GM12864 (cell line): ENCODE data around the gene PACC1.

Experiments used
- DNase-seq: peaks from one replicate; pipeline ENCODE4 v3.0.0-alpha.2; 2011; ENCODE audit warnings: low read depth
- H3K4me3 ChIP-seq: 2 replicates; pipeline ENCODE4 v1.5.1; 2011; ENCODE audit warnings: mild to moderate bottlenecking, low read depth, low read length, control low read depth
- CTCF ChIP-seq: IDR thresholded peaks from 2 replicates; pipeline ENCODE4 v1.5.1; 2011; ENCODE audit warnings: low read depth, mild to moderate bottlenecking, moderate library complexity, low read length, control low read depth, inconsistent platforms; ENCODE audit errors: missing control alignments

The PACC1 gene

GRCh38 chr1:212451416-212452322, 37.0 kb upstream of the PACC1 start:
- no peak overlapping the region for H3K4me3 ChIP-seq
- DNase-seq, result no peak

GRCh38 chr1:212450331-212450881, 35.7 kb upstream of the PACC1 start:
- H3K4me3 ChIP-seq, result no peak overlapping the region
- no peak for DNase-seq
- TF ChIP-seq CTCF, result no peak

More at GRCh38 chr1:212451416-212452322, 37.0 kb upstream of the PACC1 start:
- no peak for TF ChIP-seq CTCF

GRCh38 chr1:212447478-212447877, 32.8 kb upstream of the PACC1 start:
- TF ChIP-seq CTCF, result no peak
- H3K4me3 ChIP-seq, result no peak overlapping the region
- no peak for DNase-seq

- DNase-seq, result no peak
- no peak for TF ChIP-seq CTCF
- H3K4me3 ChIP-seq, result no peak overlapping the region
These were observed 31.6 kb upstream of the PACC1 start for GRCh38 chr1:212446333-212446732.

- no peak for TF ChIP-seq CTCF
- no peak for DNase-seq
- no peak overlapping the region for H3K4me3 ChIP-seq
These were observed 27.7 kb upstream of the PACC1 start for GRCh38 chr1:212442408-212442807.

- DNase-seq, result no peak
- no peak overlapping the region for H3K4me3 ChIP-seq
These were observed 25.7 kb upstream of the PACC1 start for GRCh38 chr1:212440419-212440818.

More at GRCh38 chr1:212440419-212440818, 25.7 kb upstream of the PACC1 start:
- TF ChIP-seq CTCF, result no peak
